GM19468 (cell line): Measurements from ENCODE around the gene PDPK1.
"Not testable (repeated sequence)": the region's sequence is repeated elsewhere in the genome, so short reads cannot be mapped to it uniquely, and the experiment has no call there.

Experiments
- ATAC-seq: cut with Tn5 transposase; IDR thresholded peaks from one replicate; pipeline ENCODE4 v1.9.1; 2021; ENCODE audit warnings: mild to moderate bottlenecking, moderate library complexity, moderate number of reproducible peaks; ENCODE audit not compliant: unreplicated experiment; ENCODE audit errors: extremely low read depth

PDPK1 gene

DNA sequence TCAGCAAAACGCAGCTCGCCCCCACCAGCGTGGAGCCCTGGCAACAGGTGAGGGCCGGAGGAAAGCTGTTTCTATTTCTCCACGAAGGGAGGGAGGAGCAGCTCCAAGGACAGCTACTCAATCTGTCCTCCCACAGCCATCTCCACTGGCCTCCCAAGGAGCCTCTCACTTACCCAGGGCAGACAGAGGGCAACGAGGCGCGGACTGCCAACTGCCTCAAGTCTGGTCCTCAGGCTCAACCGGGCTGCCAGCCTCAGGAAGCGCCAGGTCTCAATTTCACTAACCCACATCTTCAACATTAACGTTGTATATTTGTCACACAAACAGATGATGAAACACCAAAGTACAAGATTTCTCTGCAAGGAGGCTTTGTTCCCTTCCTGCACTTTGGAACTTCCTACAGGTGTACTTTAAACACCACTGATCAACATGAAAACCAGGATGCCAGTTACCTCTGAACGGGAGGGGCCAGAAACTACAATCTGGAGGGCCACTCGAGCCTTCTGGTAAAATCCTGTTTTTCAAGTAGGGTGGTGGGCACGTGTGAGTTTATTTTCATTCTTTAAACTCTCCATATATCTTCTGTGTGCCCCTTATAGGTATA lies 113.5 kb downstream of the PDPK1 start:
- ATAC-seq = not testable (repeated sequence)
